Kidney capillary endothelial cell (primary cell): ENCODE data around the gene FAM174B.

Experiments
- DNase-seq: peaks from one replicate; pipeline ENCODE4 v3.0.0-alpha.2; 2018; ENCODE audit warnings: low spot score

FAM174B gene

GRCh38 chr15:92655178-92655995 lies at the start of gene FAM174B:
TSS of gene FAM174B (minus strand) at chr15:92655775.
- peak; percentile 74 for DNase-seq

GRCh38 chr15:92696096-92696495 lies 40.5 kb upstream of the FAM174B start:
- no peak for DNase-seq

GRCh38 chr15:92693691-92694331 lies 38.2 kb upstream of the FAM174B start:
- peak; percentile 60 for DNase-seq

GRCh38 chr15:92690395-92690794 lies 34.8 kb upstream of the FAM174B start:
- no peak for DNase-seq

GRCh38 chr15:92687746-92688145 lies 32.2 kb upstream of the FAM174B start:
- no peak for DNase-seq

- DNase-seq, result no peak
Measured at GRCh38 chr15:92687195-92687602, 31.6 kb upstream of the FAM174B start.

- no peak for DNase-seq
Measured at GRCh38 chr15:92683511-92683834, 27.9 kb upstream of the FAM174B start.

GRCh38 chr15:92682741-92683510 lies 27.4 kb upstream of the FAM174B start:
- no peak for DNase-seq

GRCh38 chr15:92681141-92681631 lies 25.6 kb upstream of the FAM174B start:
- no peak for DNase-seq

- no peak for DNase-seq
Measured at GRCh38 chr15:92677999-92678398, 22.4 kb upstream of the FAM174B start.

- DNase-seq, result no peak
Measured at GRCh38 chr15:92676561-92676960, 21.0 kb upstream of the FAM174B start.

GRCh38 chr15:92675485-92675884 lies 19.9 kb upstream of the FAM174B start:
- no peak for DNase-seq

- DNase-seq, result no peak
Measured at GRCh38 chr15:92674347-92674746, 18.8 kb upstream of the FAM174B start.

- DNase-seq, result no peak
Measured at GRCh38 chr15:92672102-92672501, 16.5 kb upstream of the FAM174B start.

- DNase-seq, result no peak
Measured at GRCh38 chr15:92671406-92671805, 15.8 kb upstream of the FAM174B start.

- DNase-seq, result no peak
Measured at GRCh38 chr15:92670621-92671020, 15.0 kb upstream of the FAM174B start.

GRCh38 chr15:92669432-92669831 lies 13.9 kb upstream of the FAM174B start:
- DNase-seq, result no peak

- no peak for DNase-seq
Measured at GRCh38 chr15:92668620-92669019, 13.0 kb upstream of the FAM174B start.

GRCh38 chr15:92667970-92668485 lies 12.5 kb upstream of the FAM174B start:
- no peak for DNase-seq

- no peak for DNase-seq
Measured at GRCh38 chr15:92667287-92667904, 11.8 kb upstream of the FAM174B start.

- DNase-seq, result no peak
Measured at GRCh38 chr15:92666780-92667179, 11.2 kb upstream of the FAM174B start.

- no peak for DNase-seq
Measured at GRCh38 chr15:92665100-92665555, 9.6 kb upstream of the FAM174B start.
